ENCODE data around the gene SH2D1B. TPM values are rescaled to one million over a fixed set of nuclear protein-coding genes. Genes with fewer than 3 reads are reported as not detected.

The SH2D1B gene
- total and polyA plus RNA-seq, 9 of the 15 experiments (the other 6 are each of a cell fraction or from before 2014, with no cell fraction given) = 5.6 to 19.6 (median 9.7) TPM

GRCh38 chr1:162360237-162360873 is 51.6 kb downstream of the SH2D1B start:
- H3K9me1 ChIP-seq (ENCODE audit: control insufficient read depth, insufficient read depth, low read length) = no peaks in the 10 kb centered on the region
- ChIA-PET POLR2A (interaction anchor here (0.6 kb wide), 1 partner anchor 22 kb away, joined by 3 read pairs; no protein-coding TSS in a partner anchor), CTCF (ENCODE audit: low intra/inter-chr PET ratio) (no interaction called here)
- no peaks in the 10 kb centered on the region for H3K36me3 ChIP-seq (ENCODE audit: control insufficient read depth, insufficient read depth, low read length)
- no peak overlapping the region for H3K4me3 ChIP-seq
- BruUV-seq (replicated peaks) = no TSS peak
- H3K27ac ChIP-seq (ENCODE audit: extremely low read depth, low read depth, low read length) = no peak overlapping the region
- in situ Hi-C loops (cut with MboI) = no loop called here
- TF ChIP-seq SLC30A9 (CRISPR knock-in tag; IDR thresholded peaks at IDR 0.05) = no peak
- TF ChIP-seq ZNF766 (CRISPR knock-in tag; conservative IDR thresholded peaks at IDR 0.05) = no peak
- no peak for TF ChIP-seq MTA1 (IDR thresholded peaks at IDR 0.05; ENCODE audit: borderline replicate concordance)
- intact Hi-C loops (cut with micrococcal nuclease) = no loop called here
- no peak overlapping the region for H2AFZ ChIP-seq (ENCODE audit: low read depth, low read length)
- WGBS (ENCODE audit: insufficient coverage, low coverage, missing lambda C conversion rate) = 88% methylated on average over 10 of the region's 10 CpGs
- peaks cover 2 to 18% of the 10 kb centered on the region in 2 experiments; a peak in 2 of 5 replicates for H3K4me1 ChIP-seq (replicated peaks in 1 of 2; ENCODE audit: control insufficient read depth in 2 of 2, insufficient read depth in 2 of 2, low read length in 2 of 2)
- DNase-seq (ENCODE audit: extremely low read depth in 1 of 4, low spot score in 3 of 4) (no peak), ATAC-seq (no peak), FAIRE-seq (no peak)
- no peaks in the 10 kb centered on the region for H4K20me1 ChIP-seq (replicated peaks; ENCODE audit: control insufficient read depth, insufficient read depth, low read length)
- no peaks in the 10 kb centered on the region for H3K9me3 ChIP-seq (replicated peaks; ENCODE audit: control insufficient read depth, insufficient read depth, low read depth, low read length)
- no peaks in the 10 kb centered on the region for H3K27me3 ChIP-seq (ENCODE audit: control insufficient read depth in 2 of 2, insufficient read depth in 2 of 2, low read length in 2 of 2)
- no peaks in the 10 kb centered on the region for H3K79me2 ChIP-seq (ENCODE audit: control insufficient read depth, insufficient read depth, low read length)
- peak overlapping the region in 1 of 2 experiments; percentile 19; a peak in 1 of 4 replicates for H3K9ac ChIP-seq (ENCODE audit: insufficient read depth in 1 of 2, low read depth in 2 of 2, low read length in 2 of 2)
- H3K4me2 ChIP-seq (ENCODE audit: insufficient read depth, low read length) = no peak overlapping the region

GRCh38 chr1:162359523-162360236 is 52.3 kb downstream of the SH2D1B start:
- Histone ChIP-seq H3K9me1 (ENCODE audit: control insufficient read depth, insufficient read depth, low read length) (no peaks in the 10 kb centered on the region), H3K27me3 (ENCODE audit: control insufficient read depth in 2 of 2, insufficient read depth in 2 of 2, low read length in 2 of 2) (no peaks in the 10 kb centered on the region), H3K9me3 (replicated peaks; ENCODE audit: control insufficient read depth, insufficient read depth, low read depth, low read length) (no peaks in the 10 kb centered on the region), H4K20me1 (replicated peaks; ENCODE audit: control insufficient read depth, insufficient read depth, low read length) (no peaks in the 10 kb centered on the region), H3K9ac (ENCODE audit: insufficient read depth in 1 of 2, low read depth in 2 of 2, low read length in 2 of 2) (no peak overlapping the region), H3K27ac (ENCODE audit: extremely low read depth, low read depth, low read length) (no peak overlapping the region), H3K36me3 (ENCODE audit: control insufficient read depth, insufficient read depth, low read length) (no peaks in the 10 kb centered on the region), H3K4me2 (ENCODE audit: insufficient read depth, low read length) (no peak overlapping the region), H3K79me2 (ENCODE audit: control insufficient read depth, insufficient read depth, low read length) (no peaks in the 10 kb centered on the region), H2AFZ (ENCODE audit: low read depth, low read length) (no peak overlapping the region), H3K4me1 (replicated peaks in 1 of 2; ENCODE audit: control insufficient read depth in 2 of 2, insufficient read depth in 2 of 2, low read length in 2 of 2) (peaks cover 0 to 18% of the 10 kb centered on the region in 2 experiments; a peak in 3 of 5 replicates), H3K4me3 (no peak overlapping the region)
- ATAC-seq (no peak), DNase-seq (ENCODE audit: extremely low read depth in 1 of 4, low spot score in 3 of 4) (no peak), FAIRE-seq (no peak)
- intact Hi-C loops (cut with micrococcal nuclease) = loop anchor here (5.0 to 10.0 kb wide), 2 partner anchors 138 to 255 kb away; partner anchors contain the start of gene UHMK1
- WGBS (ENCODE audit: insufficient coverage, low coverage, missing lambda C conversion rate) = 63% methylated on average over 10 of the region's 10 CpGs
- in situ Hi-C loops (cut with MboI) = no loop called here
- TF ChIP-seq RFX1 (IDR thresholded peaks at IDR 0.05) (peak; percentile 63), ZNF212 (CRISPR knock-in tag; IDR thresholded peaks at IDR 0.05) (no peak), NFYB (IDR thresholded peaks at IDR 0.05; ENCODE audit: extremely low read depth, insufficient read length) (no peak)
- no TSS peak for BruUV-seq (replicated peaks)
- POLR2A ChIA-PET = interaction anchor here (0.6 kb wide), 1 partner anchor 22 kb away, joined by 3 read pairs; no protein-coding TSS in a partner anchor
- CTCF ChIA-PET (ENCODE audit: low intra/inter-chr PET ratio) = no interaction called here
